HepG2 (cell line): ENCODE measurements around the gene DTX4. TPM values are rescaled to one million over a fixed set of nuclear protein-coding genes. Genes with fewer than 3 reads are reported as not detected.

Experiments used
- ATAC-seq: fragments of 200-7000 bp; cut with Tn5 transposase; 3 replicates; pipeline ENCODE4 v1.9.1; 2020; ENCODE audit warnings: mild to moderate bottlenecking, moderate library complexity
- BruUV-seq: library from RNA; stranded (reverse); fragments of 400-500 nt; replicated peaks from 2 replicates; lab custom pipeline; 2021; lab: Mats Ljungman, UMichigan
- CTCF ChIA-PET: fragments of 300-600 bp; formaldehyde crosslinking; extraction: SDS; loops from one replicate; lab custom pipeline; 2021; ENCODE audit warnings: low total read pairs, inconsistent platforms, low intra/inter-chr PET ratio; lab: Yijun Ruan, JAX
- POLR2A ChIA-PET: fragments of 350-600 bp; sonication (Branson Sonifier 250); formaldehyde crosslinking; loops from one replicate; lab custom pipeline; 2020; ENCODE audit warnings: antibody characterized with exemption, inconsistent platforms; lab: Yijun Ruan, JAX
- DNase-seq: peaks from one replicate; pipeline ENCODE4 v3.0.0-alpha.2; 2015; ENCODE audit warnings: low spot score
- FAIRE-seq: peaks from 3 replicates; lab custom pipeline; 2011; peaks lifted over from hg19 to GRCh38; lab: Jason Lieb, UNC
- H2AFZ ChIP-seq: one replicate; pipeline ENCODE4 v1.6.1; 2011; ENCODE audit warnings: low read length, inconsistent platforms
- H3K27ac ChIP-seq: fragments of 300-600 bp; 3 replicates; pipeline ENCODE4 v1.8.0; 2011; ENCODE audit warnings: mixed run types, mild to moderate bottlenecking, mixed read lengths, low read length, inconsistent platforms; ENCODE audit not compliant: insufficient read depth; ENCODE audit errors: extremely low read length
- H3K27me3 ChIP-seq, 2 experiments: fragments of 200-600 bp in 1 of 2; 2 replicates in 1 of 2; 3 replicates in 1 of 2; pipeline versions ENCODE4 v1.6.0 to v1.8.0; 2011; ENCODE audit warnings: low read length in 2 of 2, mild to moderate bottlenecking in 2 of 2, moderate library complexity in 2 of 2, inconsistent platforms in 1 of 2; ENCODE audit not compliant: insufficient read depth in 2 of 2, control insufficient read depth in 1 of 2
- H3K36me3 ChIP-seq, 2 experiments: fragments of 200-600 bp in 1 of 2; replicated peaks in 1 of 2; 2 replicates in 1 of 2; 3 replicates in 1 of 2; pipeline versions ENCODE4 v1.5.1 to v1.8.0; 2011; ENCODE audit warnings: low read length in 2 of 2, inconsistent platforms in 1 of 2; ENCODE audit not compliant: insufficient read depth in 2 of 2, control insufficient read depth in 1 of 2
- H3K4me1 ChIP-seq: 2 replicates; pipeline ENCODE4 v1.5.1; 2012; ENCODE audit warnings: low read length, inconsistent platforms; ENCODE audit not compliant: insufficient read depth
- H3K4me2 ChIP-seq: 2 replicates; pipeline ENCODE4 v1.6.0; 2011; ENCODE audit warnings: low read depth, low read length, inconsistent platforms
- H3K4me3 ChIP-seq, 3 experiments: fragments of 200-600 bp in 1 of 3; sonication (generic), shearing (Covaris generic) in 1 of 3; replicated peaks in 1 of 3; 2 replicates each; pipeline ENCODE4 v1.5.1; 2011 to 2016; ENCODE audit warnings: low read length in 3 of 3, inconsistent platforms in 2 of 3, low read depth in 2 of 3, mild to moderate bottlenecking in 2 of 3, control low read depth in 1 of 3, mixed read lengths in 1 of 3; ENCODE audit not compliant: insufficient read depth in 1 of 3
- H3K79me2 ChIP-seq: one replicate; pipeline ENCODE4 v1.6.1; 2011; ENCODE audit warnings: low read length, inconsistent platforms; ENCODE audit not compliant: insufficient read depth
- H3K9ac ChIP-seq: 2 replicates; pipeline ENCODE4 v1.6.0; 2011; ENCODE audit warnings: mild to moderate bottlenecking, low read depth, low read length, inconsistent platforms; ENCODE audit not compliant: insufficient read depth
- H3K9me3 ChIP-seq: 2 replicates; pipeline ENCODE4 v1.5.1; 2012; ENCODE audit warnings: mild to moderate bottlenecking, low read length
- H4K20me1 ChIP-seq: 2 replicates; pipeline ENCODE4 v1.6.0; 2011; ENCODE audit warnings: inconsistent platforms, mild to moderate bottlenecking, low read length, moderate library complexity; ENCODE audit not compliant: insufficient read depth
- CENPBD1 ChIP-seq: sonication (generic); formaldehyde crosslinking; IDR thresholded peaks from 2 replicates; pipeline ENCODE4 v1.8.0; 2022; ENCODE audit warnings: missing genetic modification reagents, low read depth, mild to moderate bottlenecking, borderline replicate concordance
- HCFC1 ChIP-seq: fragments of 150-350 bp; IDR thresholded peaks from 2 replicates; pipeline ENCODE4 v1.6.1; 2014; ENCODE audit warnings: low read depth, low read length
- HNF4A ChIP-seq: sonication (generic); formaldehyde crosslinking; IDR thresholded peaks from 2 replicates; pipeline ENCODE4 v1.4.0; 2020; ENCODE audit warnings: missing genetic modification reagents
- KLF16 ChIP-seq, 2 experiments: sonication (generic) in 1 of 2; formaldehyde crosslinking in 1 of 2; IDR thresholded peaks; 2 replicates each; pipeline versions ENCODE4 v1.6.1 to v1.8.0; 2016 to 2023; ENCODE audit warnings: missing genetic modification reagents in 2 of 2, missing compliant biosample characterization in 1 of 2
- MATR3 ChIP-seq: sonication (generic); formaldehyde crosslinking; IDR thresholded peaks from 2 replicates; pipeline ENCODE4 v1.4.0; 2020; ENCODE audit warnings: missing genetic modification reagents
- MEIS1 ChIP-seq: sonication (generic); formaldehyde crosslinking; IDR thresholded peaks from 2 replicates; pipeline ENCODE4 v1.9.0; 2021; ENCODE audit warnings: mild to moderate bottlenecking, missing genetic modification reagents, moderate library complexity, borderline replicate concordance
- RORA ChIP-seq: sonication (generic); formaldehyde crosslinking; IDR thresholded peaks from 2 replicates; pipeline ENCODE4 v1.5.0; 2020; ENCODE audit warnings: mild to moderate bottlenecking, missing genetic modification reagents, moderate library complexity
- TEAD2 ChIP-seq: sonication (generic); formaldehyde crosslinking; IDR thresholded peaks from 2 replicates; pipeline ENCODE4 v1.9.0; 2021; ENCODE audit warnings: missing genetic modification reagents
- ZBTB7A ChIP-seq: sonication (generic); formaldehyde crosslinking; IDR thresholded peaks from 2 replicates; pipeline ENCODE4 v1.8.0; 2022; ENCODE audit warnings: mild to moderate bottlenecking, missing genetic modification reagents
- ZNF160 ChIP-seq: sonication (generic); formaldehyde crosslinking; IDR thresholded peaks from 2 replicates; pipeline ENCODE4 v1.8.0; 2022; ENCODE audit warnings: mild to moderate bottlenecking, inconsistent platforms, missing genetic modification reagents
- ZNF230 ChIP-seq: sonication (generic); formaldehyde crosslinking; IDR thresholded peaks from 2 replicates; pipeline ENCODE4 v1.4.0; 2020; ENCODE audit warnings: mild to moderate bottlenecking, missing genetic modification reagents
- ZNF263 ChIP-seq: sonication (generic); formaldehyde crosslinking; IDR thresholded peaks from 2 replicates; pipeline ENCODE4 v1.4.0; 2020; ENCODE audit warnings: missing genetic modification reagents
- ZNF34 ChIP-seq: sonication (generic); formaldehyde crosslinking; IDR thresholded peaks from 2 replicates; pipeline ENCODE4 v1.4.0; 2020; ENCODE audit warnings: mild to moderate bottlenecking, missing genetic modification reagents, borderline replicate concordance
- ZNF644 ChIP-seq: IDR thresholded peaks from 2 replicates; pipeline ENCODE4 v1.6.1; 2016; ENCODE audit warnings: low read depth
- ZNF672 ChIP-seq: sonication (generic); formaldehyde crosslinking; IDR thresholded peaks from 2 replicates; pipeline ENCODE4 v1.8.1; 2022; ENCODE audit warnings: missing genetic modification reagents
- ZNF883 ChIP-seq: sonication (generic); formaldehyde crosslinking; IDR thresholded peaks from 2 replicates; pipeline ENCODE4 v1.5.1; 2020; ENCODE audit warnings: mild to moderate bottlenecking, missing genetic modification reagents; ENCODE audit errors: not compliant biosample characterization
- WGBS: methylation state at CpG from one replicate; pipeline ENCODE4 v1.1.6; 2017; ENCODE audit warnings: low lambda C conversion rate; 5-methylcytosine and 5-hydroxymethylcytosine counted together
- in situ Hi-C: cut with HindIII; loops from 2 replicates; pipeline ENCODE4 v1.10.0; 2017; ENCODE audit warnings: low pct_unique_long_range_greater_than_20kb; ENCODE audit not compliant: extremely low pct_ligation_motif_present
- intact Hi-C: fragments of 100-400 bp; cut with micrococcal nuclease; formaldehyde crosslinking; loops from one replicate; pipeline ENCODE4 v1.10.0; 2022; ENCODE audit not compliant: unreplicated experiment
- polyA plus RNA-seq, 8 experiments: library from polyadenylated mRNA; depleted of rRNA in 3 of 8; stranded (reverse) in 7 of 8; unstranded in 1 of 8; fragments of >200 nt; fragmentation: Illumina TruSeq in 4 of 8; extraction: Trizol in 4 of 8; gene quantifications; 2 replicates each; pipeline versions ENCODE4 v1.2.1 to v1.2.3, GENCODE V29; 2011 to 2016; ENCODE audit warnings: low read depth in 4 of 8, missing spikeins in 1 of 8, mixed read lengths in 1 of 8; ENCODE audit not compliant: insufficient read depth in 1 of 8
- total RNA-seq, 5 experiments: library from RNA; depleted of rRNA; stranded (reverse); fragments of >200 nt; fragmentation: Illumina TruSeq; extraction: Trizol; gene quantifications; 2 replicates each; pipeline ENCODE4 v1.2.3, GENCODE V29; 2016; ENCODE audit warnings: low read depth in 1 of 5
- TF ChIP-seq, protein P1 (sequence below): sonication (generic); formaldehyde crosslinking; conservative IDR thresholded peaks from 2 replicates; pipeline ENCODE4 v1.5.0; 2020; ENCODE audit warnings: missing genetic modification reagents

DTX4 gene
- total and polyA plus RNA-seq, 2 of the 13 experiments (the other 11 are each of a cell fraction or from before 2014, with no cell fraction given): 0.67 to 5.6 TPM

DNA sequence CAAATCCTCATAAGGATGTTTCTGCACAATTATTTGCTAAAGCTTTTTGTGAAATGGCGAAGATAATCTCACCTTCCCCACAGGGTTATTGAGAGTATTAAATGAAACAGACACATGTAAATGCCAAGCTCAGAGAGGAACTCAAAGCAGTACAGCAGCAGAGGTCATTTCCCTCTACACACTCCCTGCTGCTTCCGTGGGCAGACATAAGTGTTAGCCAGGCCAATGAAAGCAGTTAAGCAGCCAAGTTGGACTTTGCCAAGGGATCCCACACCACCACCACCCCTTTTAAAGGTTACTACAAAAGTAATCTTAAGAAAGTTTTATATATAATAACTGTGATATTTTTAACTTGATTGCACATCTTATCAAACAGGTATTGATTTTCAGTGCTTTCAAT, 33.3 kb upstream of the DTX4 start:
- Histone ChIP-seq H3K27ac (no peak overlapping the region), H3K36me3 (no peaks in the 10 kb centered on the region), H3K4me3 (no peak overlapping the region), H3K9ac (no peak overlapping the region), H3K4me1 (peaks cover 25% of the 10 kb centered on the region)
- in situ Hi-C loops (loop anchor here (5.0 kb wide), 1 partner anchor 41 kb away; no protein-coding TSS in a partner anchor), intact Hi-C loops (loop anchor here (10.0 kb wide), 1 partner anchor 484 kb away; no protein-coding TSS in a partner anchor)
- DNase-seq (no peak), FAIRE-seq (no peak)
- BruUV-seq: no TSS peak
- 77% methylated on average over 2 of the region's 2 CpGs for WGBS
- CTCF ChIA-PET: no interaction called here
- TF ChIP-seq ZNF672 (no peak), TEAD2 (CRISPR knock-in tag) (no peak), ZNF34 (CRISPR knock-in tag) (no peak), MATR3 (no peak), ZBTB7A (CRISPR knock-in tag) (no peak), RORA (CRISPR knock-in tag) (no peak), ZNF644 (CRISPR knock-in tag) (no peak), CENPBD1 (CRISPR knock-in tag) (no peak), HNF4A (CRISPR knock-in tag) (no peak), ZNF230 (CRISPR knock-in tag) (no peak), KLF16 (CRISPR knock-in tag; IDR thresholded peaks at IDR 0.05) (no peak), HCFC1 (no peak), ZNF263 (CRISPR knock-in tag) (no peak), ZNF160 (CRISPR knock-in tag) (no peak), MEIS1 (CRISPR knock-in tag) (no peak), ZNF883 (no peak)
- TF ChIP-seq, protein P1, sequence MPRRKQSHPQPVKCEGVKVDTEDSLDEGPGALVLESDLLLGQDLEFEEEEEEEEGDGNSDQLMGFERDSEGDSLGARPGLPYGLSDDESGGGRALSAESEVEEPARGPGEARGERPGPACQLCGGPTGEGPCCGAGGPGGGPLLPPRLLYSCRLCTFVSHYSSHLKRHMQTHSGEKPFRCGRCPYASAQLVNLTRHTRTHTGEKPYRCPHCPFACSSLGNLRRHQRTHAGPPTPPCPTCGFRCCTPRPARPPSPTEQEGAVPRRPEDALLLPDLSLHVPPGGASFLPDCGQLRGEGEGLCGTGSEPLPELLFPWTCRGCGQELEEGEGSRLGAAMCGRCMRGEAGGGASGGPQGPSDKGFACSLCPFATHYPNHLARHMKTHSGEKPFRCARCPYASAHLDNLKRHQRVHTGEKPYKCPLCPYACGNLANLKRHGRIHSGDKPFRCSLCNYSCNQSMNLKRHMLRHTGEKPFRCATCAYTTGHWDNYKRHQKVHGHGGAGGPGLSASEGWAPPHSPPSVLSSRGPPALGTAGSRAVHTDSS (CRISPR knock-in tag): no peak
- TF ChIP-seq, all 625 proteins: peak for 0
- Histone ChIP-seq H4K20me1 (no peaks in the 10 kb centered on the region), H2AFZ (no peak overlapping the region), H3K79me2 (no peaks in the 10 kb centered on the region), H3K4me2 (no peak overlapping the region), H3K9me3 (no peaks in the 10 kb centered on the region), H3K27me3 (no peaks in the 10 kb centered on the region)
- no peak for ATAC-seq
- POLR2A ChIA-PET: no interaction called here
